NCI-H774 (cell line): ENCODE data around the gene SLITRK4.

Source experiments
- DNase-seq: peaks from one replicate; lab custom pipeline; 2025; lab: John Stamatoyannopoulos, UW

Gene SLITRK4

GRCh38 chrX:143635915-143636314 lies at the start of gene SLITRK4:
TSS of gene SLITRK4 (minus strand) at chrX:143636101. CDS start at chrX:143631108, 4,993 bp downstream.
- no peak for DNase-seq

GRCh38 chrX:143683486-143683885 lies 47.6 kb upstream of the SLITRK4 start:
- no peak for DNase-seq

- no peak for DNase-seq
Measured at GRCh38 chrX:143674926-143675325, 39.0 kb upstream of the SLITRK4 start.

- DNase-seq, result no peak
Measured at GRCh38 chrX:143669395-143669794, 33.5 kb upstream of the SLITRK4 start.

GRCh38 chrX:143664302-143664701 lies 28.4 kb upstream of the SLITRK4 start:
- DNase-seq, result no peak

GRCh38 chrX:143663755-143664154 lies 27.9 kb upstream of the SLITRK4 start:
- no peak for DNase-seq

GRCh38 chrX:143661286-143661685 lies 25.4 kb upstream of the SLITRK4 start:
- DNase-seq, result no peak

GRCh38 chrX:143648705-143649104 lies 12.8 kb upstream of the SLITRK4 start:
- DNase-seq, result no peak

GRCh38 chrX:143642426-143642825 lies 6.5 kb upstream of the SLITRK4 start:
- no peak for DNase-seq

- no peak for DNase-seq
Measured at GRCh38 chrX:143636831-143637230, 930 bp upstream of the SLITRK4 start.

- no peak for DNase-seq
Measured at GRCh38 chrX:143634663-143635455, 1.0 kb downstream of the SLITRK4 start.

- DNase-seq, result no peak
Measured at GRCh38 chrX:143634309-143634662, 1.6 kb downstream of the SLITRK4 start.

GRCh38 chrX:143633461-143634308 lies 2.2 kb downstream of the SLITRK4 start:
- DNase-seq, result no peak

- DNase-seq, result no peak
Measured at GRCh38 chrX:143632625-143633410, 3.1 kb downstream of the SLITRK4 start.

GRCh38 chrX:143623657-143624056 lies 12.2 kb downstream of the SLITRK4 start:
- no peak for DNase-seq

- DNase-seq, result no peak
Measured at GRCh38 chrX:143621276-143621675, 14.6 kb downstream of the SLITRK4 start.

- DNase-seq, result no peak
Measured at GRCh38 chrX:143615851-143616250, 20.1 kb downstream of the SLITRK4 start.

GRCh38 chrX:143601809-143602208 lies 34.1 kb downstream of the SLITRK4 start:
- no peak for DNase-seq

- no peak for DNase-seq
Measured at GRCh38 chrX:143581240-143581639, 54.7 kb downstream of the SLITRK4 start.

GRCh38 chrX:143580266-143580665 lies 55.6 kb downstream of the SLITRK4 start:
- no peak for DNase-seq
